ENCODE results near the gene SNAPC2.

GRCh38 chr19:7883796-7884570 is 36.2 kb upstream of the SNAPC2 start:
- no peak for TF ChIP-seq JUN (CRISPR knock-in tag; IDR thresholded peaks at IDR 0.05)
- no peak for TF ChIP-seq GABPB1 (CRISPR knock-in tag; IDR thresholded peaks at IDR 0.05)
- TF ChIP-seq MAX (CRISPR knock-in tag; IDR thresholded peaks at IDR 0.05): no peak
- no peak for TF ChIP-seq E2F5 (CRISPR knock-in tag; IDR thresholded peaks at IDR 0.05)
- no peak for TF ChIP-seq FOXJ3 (CRISPR knock-in tag; IDR thresholded peaks at IDR 0.05; ENCODE audit: borderline replicate concordance)
- TF ChIP-seq ATF3 (CRISPR knock-in tag; conservative IDR thresholded peaks at IDR 0.05): no peak
- no peak for TF ChIP-seq CTCF (IDR thresholded peaks at IDR 0.05)
- no peak for TF ChIP-seq RELA (CRISPR knock-in tag; IDR thresholded peaks at IDR 0.05; ENCODE audit: borderline replicate concordance)
- TF ChIP-seq IRF1 (CRISPR knock-in tag; IDR thresholded peaks at IDR 0.05): no peak
- TF ChIP-seq STAT6 (CRISPR knock-in tag; conservative IDR thresholded peaks at IDR 0.05; ENCODE audit: low read depth): no peak
- TF ChIP-seq FOXP4 (CRISPR knock-in tag; IDR thresholded peaks at IDR 0.05): no peak
- no peak for TF ChIP-seq TP53 (CRISPR knock-in tag; IDR thresholded peaks at IDR 0.05)
- TF ChIP-seq NFYB (CRISPR knock-in tag; conservative IDR thresholded peaks at IDR 0.05; ENCODE audit: low read depth): no peak

All from WTC11 (cell line).